Naive B cell (primary cell): ENCODE results near the gene IL18BP. TPM values are rescaled to one million over a fixed set of nuclear protein-coding genes. Genes with fewer than 3 reads are reported as not detected.
A peak's percentile ranks its signal among the peaks of the same experiment; 100 is the strongest.

Experiments used
- ATAC-seq, 2 donors: fragments of 150-1000 bp; cut with Tn5 transposase; 2 replicates each; pipeline ENCODE4 v1.10.0; 2021; ENCODE audit warnings: low read depth in 2 of 2, mild to moderate bottlenecking in 2 of 2, moderate library complexity in 2 of 2
- DNase-seq: peaks from one replicate; pipeline ENCODE4 v3.0.0; 2022
- H3K27ac Mint-ChIP-seq, 6 donors: one replicate each; pipeline ENCODE4 v1.8.0; 2020 to 2022; ENCODE audit warnings: mild to moderate bottlenecking in 6 of 6, mixed read lengths in 6 of 6, moderate library complexity in 5 of 6, inconsistent platforms in 2 of 6
- H3K27me3 Mint-ChIP-seq, 3 donors: one replicate each; pipeline ENCODE4 v1.8.0; 2021 to 2022; ENCODE audit warnings: mixed read lengths in 3 of 3, mild to moderate bottlenecking in 1 of 3
- H3K36me3 Mint-ChIP-seq, 2 donors: one replicate each; pipeline ENCODE4 v1.8.0; 2020 to 2022; ENCODE audit warnings: mixed read lengths in 2 of 2, inconsistent platforms in 1 of 2, mild to moderate bottlenecking in 1 of 2
- H3K4me1 Mint-ChIP-seq, 3 donors: one replicate each; pipeline ENCODE4 v1.8.0; 2020 to 2022; ENCODE audit warnings: mixed read lengths in 3 of 3, inconsistent platforms in 1 of 3, mild to moderate bottlenecking in 1 of 3, moderate library complexity in 1 of 3
- H3K4me3 Mint-ChIP-seq, 8 donors: one replicate each; pipeline ENCODE4 v1.8.0; 2020 to 2022; ENCODE audit warnings: mild to moderate bottlenecking in 8 of 8, mixed read lengths in 8 of 8, moderate library complexity in 8 of 8, inconsistent platforms in 2 of 8
- H3K9me3 Mint-ChIP-seq, 7 donors: one replicate each; pipeline ENCODE4 v1.8.0; 2020 to 2022; ENCODE audit warnings: mixed read lengths in 7 of 7, mild to moderate bottlenecking in 5 of 7, inconsistent platforms in 2 of 7, moderate library complexity in 1 of 7
- polyA plus RNA-seq, 6 donors: library from polyadenylated mRNA; unstranded; fragments of 300-500 nt; fragmentation: Illumina TruSeq; gene quantifications; one replicate each; pipeline ENCODE4 v1.2.3, GENCODE V29; 2021; ENCODE audit warnings: low read depth in 6 of 6

Gene IL18BP
- polyA plus RNA-seq, 6 donors from 2014 or later: 2.1 to 10.4 (median 5.7) TPM

DNA sequence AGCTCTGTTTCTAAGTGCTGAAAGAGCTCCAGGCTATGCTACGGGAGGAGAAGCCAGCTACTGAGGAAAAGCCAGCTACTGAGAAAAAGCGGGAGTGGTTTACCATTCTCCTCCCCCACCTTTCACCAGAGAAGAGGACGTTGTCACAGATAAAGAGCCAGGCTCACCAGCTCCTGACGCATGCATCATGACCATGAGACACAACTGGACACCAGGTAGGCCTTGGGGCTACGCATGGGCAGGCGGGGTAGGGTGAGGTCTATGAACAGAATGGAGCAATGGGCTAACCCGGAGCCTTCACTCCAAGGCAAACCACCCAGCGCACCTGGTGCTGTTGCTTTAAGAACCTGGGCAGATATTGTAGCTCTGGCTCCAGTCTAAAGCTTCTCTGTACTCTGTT, 1.1 kb downstream of the IL18BP start:
- H3K27ac Mint-ChIP-seq: peak overlapping the region in 4 of 6 donors; percentile 64 to 92 (median 78)
- peaks cover 33 to 45% (median 43%) of the 10 kb centered on the region in 3 donors for H3K4me1 Mint-ChIP-seq
- DNase-seq: no peak
- no peaks in the 10 kb centered on the region for H3K9me3 Mint-ChIP-seq
- peak overlapping the region in 4 of 8 donors; percentile 82 to 93 (median 88) for H3K4me3 Mint-ChIP-seq
- no peaks in the 10 kb centered on the region for H3K27me3 Mint-ChIP-seq
- H3K36me3 Mint-ChIP-seq: peaks cover 0 to 13% of the 10 kb centered on the region in 2 donors
- no peak for ATAC-seq

DNA sequence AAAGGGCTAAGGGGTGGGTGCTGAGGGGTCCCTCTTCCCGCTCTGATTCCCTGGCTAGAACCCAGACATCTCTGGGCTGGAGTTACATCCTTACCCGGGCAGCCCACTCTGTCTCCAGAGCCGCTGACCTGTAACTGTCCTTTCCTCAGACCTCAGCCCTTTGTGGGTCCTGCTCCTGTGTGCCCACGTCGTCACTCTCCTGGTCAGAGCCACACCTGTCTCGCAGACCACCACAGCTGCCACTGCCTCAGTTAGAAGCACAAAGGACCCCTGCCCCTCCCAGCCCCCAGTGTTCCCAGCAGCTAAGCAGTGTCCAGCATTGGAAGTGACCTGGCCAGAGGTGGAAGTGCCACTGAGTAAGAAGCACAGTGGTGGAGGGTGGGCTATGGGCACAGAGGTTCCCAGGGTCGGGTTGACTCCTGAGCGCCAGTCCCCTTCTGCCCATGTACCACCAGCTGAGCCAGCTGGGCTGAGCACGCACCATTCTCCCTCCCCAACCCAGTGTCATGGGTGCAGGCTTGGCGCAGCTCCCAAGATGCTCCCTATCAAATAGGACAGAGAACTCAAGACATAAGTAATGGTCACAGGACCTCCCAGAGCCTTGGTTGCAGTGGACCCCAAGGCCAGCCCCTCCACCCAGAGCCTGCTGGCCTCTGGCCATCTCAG, 1.6 kb downstream of the IL18BP start:
- Mint-ChIP-seq H3K27ac (peak overlapping the region in 3 of 6 donors; percentile 54 to 88 (median 68)), H3K27me3 (no peaks in the 10 kb centered on the region), H3K9me3 (no peaks in the 10 kb centered on the region), H3K4me3 (peak overlapping the region in 1 of 8 donors; percentile 6), H3K36me3 (peaks cover 0 to 13% of the 10 kb centered on the region in 2 donors), H3K4me1 (peaks cover 33 to 43% (median 43%) of the 10 kb centered on the region in 3 donors)
- ATAC-seq: no peak
- DNase-seq: no peak

DNA sequence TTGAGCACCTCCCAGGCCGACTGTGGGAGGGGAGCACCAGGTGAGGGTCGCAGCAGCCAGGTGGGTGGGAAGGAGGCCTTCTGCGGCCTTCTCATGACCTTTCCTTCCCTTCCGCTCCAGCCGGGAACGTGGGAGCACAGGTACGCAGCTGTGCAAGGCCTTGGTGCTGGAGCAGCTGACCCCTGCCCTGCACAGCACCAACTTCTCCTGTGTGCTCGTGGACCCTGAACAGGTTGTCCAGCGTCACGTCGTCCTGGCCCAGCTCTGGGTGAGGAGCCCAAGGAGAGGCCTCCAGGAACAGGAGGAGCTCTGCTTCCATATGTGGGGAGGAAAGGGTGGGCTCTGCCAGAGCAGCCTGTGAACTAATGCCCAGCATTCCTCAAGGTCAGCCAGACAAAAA, 2.6 kb downstream of the IL18BP start:
- Mint-ChIP-seq H3K4me1 (peaks cover 33 to 48% (median 38%) of the 10 kb centered on the region in 3 donors), H3K27ac (peak overlapping the region in 2 of 6 donors; percentile 27 to 38), H3K9me3 (no peaks in the 10 kb centered on the region), H3K27me3 (no peaks in the 10 kb centered on the region), H3K36me3 (peaks cover 0 to 13% of the 10 kb centered on the region in 2 donors), H3K4me3 (peak overlapping the region in 1 of 8 donors; percentile 22)
- ATAC-seq (no peak), DNase-seq (no peak)

DNA sequence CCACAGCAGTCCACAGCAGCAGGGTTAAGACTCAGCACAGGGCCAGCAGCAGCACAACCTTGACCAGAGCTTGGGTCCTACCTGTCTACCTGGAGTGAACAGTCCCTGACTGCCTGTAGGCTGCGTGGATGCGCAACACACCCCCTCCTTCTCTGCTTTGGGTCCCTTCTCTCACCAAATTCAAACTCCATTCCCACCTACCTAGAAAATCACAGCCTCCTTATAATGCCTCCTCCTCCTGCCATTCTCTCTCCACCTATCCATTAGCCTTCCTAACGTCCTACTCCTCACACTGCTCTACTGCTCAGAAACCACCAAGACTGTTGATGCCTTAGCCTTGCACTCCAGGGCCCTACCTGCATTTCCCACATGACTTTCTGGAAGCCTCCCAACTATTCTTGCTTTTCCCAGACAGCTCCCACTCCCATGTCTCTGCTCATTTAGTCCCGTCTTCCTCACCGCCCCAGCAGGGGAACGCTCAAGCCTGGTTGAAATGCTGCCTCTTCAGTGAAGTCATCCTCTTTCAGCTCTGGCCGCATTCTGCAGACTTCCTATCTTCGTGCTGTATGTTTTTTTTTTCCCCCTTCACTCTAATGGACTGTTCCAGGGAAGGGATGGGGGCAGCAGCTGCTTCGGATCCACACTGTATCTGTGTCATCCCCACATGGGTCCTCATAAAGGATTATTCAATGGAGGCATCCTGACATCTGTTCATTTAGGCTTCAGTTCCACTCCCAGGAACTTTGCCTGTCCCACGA, 3.3 kb downstream of the IL18BP start:
- peaks cover 5 to 13% of the 10 kb centered on the region in 2 donors for H3K36me3 Mint-ChIP-seq
- H3K4me3 Mint-ChIP-seq: peak overlapping the region in 1 of 8 donors; percentile 79
- H3K9me3 Mint-ChIP-seq: no peaks in the 10 kb centered on the region
- DNase-seq (no peak), ATAC-seq (no peak)
- no peaks in the 10 kb centered on the region for H3K27me3 Mint-ChIP-seq
- H3K27ac Mint-ChIP-seq: peak overlapping the region; percentile 24 to 83 (median 36)
- peaks cover 27 to 42% (median 33%) of the 10 kb centered on the region in 3 donors for H3K4me1 Mint-ChIP-seq

DNA sequence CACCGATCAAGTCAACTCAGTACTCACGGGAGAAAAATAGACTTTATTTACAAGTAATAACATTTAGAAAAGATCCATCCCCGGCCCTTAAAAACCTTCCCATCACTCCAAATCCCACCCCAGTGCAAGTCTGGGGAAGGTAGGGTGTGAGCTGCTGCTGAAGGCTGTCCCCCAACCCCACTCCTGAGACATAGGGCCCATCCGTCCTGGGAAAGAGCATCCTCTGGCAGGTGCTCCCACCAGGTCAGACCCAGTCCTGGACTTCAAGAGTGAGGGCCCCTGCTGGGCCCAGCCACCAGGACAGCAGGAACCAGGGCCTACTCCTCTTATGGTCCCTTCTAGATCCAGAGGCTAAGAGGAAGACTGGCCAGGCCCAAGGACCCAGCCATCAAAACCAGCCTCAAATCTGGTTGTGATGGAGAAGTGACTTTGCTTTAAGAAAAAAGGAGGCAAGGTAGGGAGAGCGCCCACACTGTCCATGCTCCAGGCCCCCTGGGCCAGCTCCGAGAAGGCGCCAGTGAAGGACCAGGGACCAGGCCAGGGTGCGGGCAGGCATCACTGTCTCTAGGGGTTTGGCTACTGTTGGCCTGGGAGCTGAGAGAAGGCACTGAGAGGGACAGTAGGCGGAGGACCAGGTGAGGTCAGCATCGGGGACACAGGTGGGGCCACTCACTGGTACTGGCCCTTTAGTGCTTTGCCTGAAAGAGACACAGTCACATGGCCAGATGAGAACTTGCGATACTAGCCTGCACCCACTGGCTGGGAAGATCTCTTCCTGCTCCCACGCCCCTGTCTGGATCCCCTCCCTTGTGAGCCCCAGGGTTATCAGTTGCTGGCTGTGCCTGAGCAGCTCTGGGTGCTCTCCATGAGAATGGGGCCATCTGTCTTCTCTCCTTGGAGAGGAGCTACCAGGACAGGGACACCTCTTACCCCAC, 4.4 kb downstream of the IL18BP start:
- H3K27ac Mint-ChIP-seq: peak overlapping the region in 2 of 6 donors; percentile 3 to 65
- no peaks in the 10 kb centered on the region for H3K27me3 Mint-ChIP-seq
- ATAC-seq: no peak
- peaks cover 24 to 33% (median 28%) of the 10 kb centered on the region in 3 donors for H3K4me1 Mint-ChIP-seq
- no peak overlapping the region for H3K4me3 Mint-ChIP-seq
- H3K9me3 Mint-ChIP-seq: no peaks in the 10 kb centered on the region
- peaks cover 13 to 16% of the 10 kb centered on the region in 2 donors for H3K36me3 Mint-ChIP-seq
- no peak for DNase-seq

DNA sequence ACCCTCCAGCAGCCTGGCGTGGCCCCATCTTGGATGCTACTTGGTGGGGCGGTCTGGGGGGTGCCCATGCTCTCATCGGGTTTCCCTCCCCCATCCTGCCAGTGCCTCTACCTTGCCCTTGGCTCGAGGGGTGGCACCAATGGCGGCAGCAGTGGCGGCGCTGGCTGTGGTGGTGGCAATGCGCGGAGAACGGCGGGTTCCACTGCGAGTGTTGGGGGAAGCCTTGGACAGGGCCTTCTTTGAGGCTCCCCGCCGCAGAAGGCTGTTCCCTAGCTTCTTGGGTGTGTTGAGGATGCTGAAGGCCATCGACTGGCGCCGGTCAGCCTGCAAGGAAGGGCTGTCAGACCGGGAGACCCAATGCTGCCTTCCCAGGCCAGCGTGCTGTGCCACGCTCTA, 5.1 kb downstream of the IL18BP start:
- Mint-ChIP-seq H3K27ac (peak overlapping the region in 2 of 6 donors; percentile 10 to 75), H3K4me1 (peaks cover 18 to 26% (median 21%) of the 10 kb centered on the region in 3 donors), H3K9me3 (no peaks in the 10 kb centered on the region), H3K4me3 (no peak overlapping the region), H3K36me3 (peaks cover 18 to 23% of the 10 kb centered on the region in 2 donors), H3K27me3 (no peaks in the 10 kb centered on the region)
- DNase-seq: no peak
- no peak for ATAC-seq

DNA sequence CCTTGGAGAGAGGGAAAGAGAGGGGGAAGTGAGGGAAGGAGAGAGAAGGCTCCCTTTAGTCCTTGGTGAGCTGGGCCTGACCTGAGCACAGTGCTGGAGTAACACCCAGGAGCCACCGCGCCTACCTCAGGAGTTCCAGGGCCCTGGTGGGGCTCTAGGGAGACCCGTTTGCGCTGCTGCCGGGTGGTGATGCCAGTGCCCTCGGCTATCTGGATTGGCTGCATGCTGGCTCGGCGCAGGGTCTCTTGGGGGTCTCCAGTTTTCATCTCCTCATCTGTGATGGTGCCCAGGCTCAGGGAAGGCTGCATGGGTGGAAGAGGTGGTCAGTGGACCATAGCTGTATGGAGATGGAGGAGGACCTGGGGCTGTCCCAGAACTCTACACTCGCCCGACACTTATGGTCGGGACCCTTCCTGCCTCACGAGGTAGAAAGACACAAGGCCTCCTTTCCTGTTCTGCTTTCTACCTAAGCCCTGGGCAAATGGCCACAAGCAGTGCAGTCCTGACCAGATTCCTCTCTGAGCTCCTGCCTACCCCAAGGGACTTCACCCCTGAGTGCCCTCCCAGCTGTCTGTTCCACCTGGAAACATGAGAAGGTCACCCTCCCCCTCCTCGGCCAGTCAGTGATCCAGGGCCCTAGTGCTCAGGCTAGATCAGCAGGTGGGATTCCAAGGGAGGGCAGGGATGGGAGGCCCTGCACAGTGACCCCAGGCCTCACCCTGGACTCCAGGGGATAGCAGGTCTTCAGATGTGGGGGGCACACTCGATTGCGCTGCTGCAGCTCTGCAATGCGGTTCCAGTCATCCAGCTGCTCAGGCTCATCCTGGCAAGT, 6.0 kb downstream of the IL18BP start:
- DNase-seq (no peak), ATAC-seq (no peak)
- Mint-ChIP-seq H3K4me1 (peaks cover 8 to 16% (median 12%) of the 10 kb centered on the region in 3 donors), H3K27ac (peak overlapping the region in 1 of 6 donors; percentile 32), H3K36me3 (peaks cover 13 to 30% of the 10 kb centered on the region in 2 donors), H3K27me3 (no peaks in the 10 kb centered on the region), H3K9me3 (no peaks in the 10 kb centered on the region), H3K4me3 (no peak overlapping the region)

DNA sequence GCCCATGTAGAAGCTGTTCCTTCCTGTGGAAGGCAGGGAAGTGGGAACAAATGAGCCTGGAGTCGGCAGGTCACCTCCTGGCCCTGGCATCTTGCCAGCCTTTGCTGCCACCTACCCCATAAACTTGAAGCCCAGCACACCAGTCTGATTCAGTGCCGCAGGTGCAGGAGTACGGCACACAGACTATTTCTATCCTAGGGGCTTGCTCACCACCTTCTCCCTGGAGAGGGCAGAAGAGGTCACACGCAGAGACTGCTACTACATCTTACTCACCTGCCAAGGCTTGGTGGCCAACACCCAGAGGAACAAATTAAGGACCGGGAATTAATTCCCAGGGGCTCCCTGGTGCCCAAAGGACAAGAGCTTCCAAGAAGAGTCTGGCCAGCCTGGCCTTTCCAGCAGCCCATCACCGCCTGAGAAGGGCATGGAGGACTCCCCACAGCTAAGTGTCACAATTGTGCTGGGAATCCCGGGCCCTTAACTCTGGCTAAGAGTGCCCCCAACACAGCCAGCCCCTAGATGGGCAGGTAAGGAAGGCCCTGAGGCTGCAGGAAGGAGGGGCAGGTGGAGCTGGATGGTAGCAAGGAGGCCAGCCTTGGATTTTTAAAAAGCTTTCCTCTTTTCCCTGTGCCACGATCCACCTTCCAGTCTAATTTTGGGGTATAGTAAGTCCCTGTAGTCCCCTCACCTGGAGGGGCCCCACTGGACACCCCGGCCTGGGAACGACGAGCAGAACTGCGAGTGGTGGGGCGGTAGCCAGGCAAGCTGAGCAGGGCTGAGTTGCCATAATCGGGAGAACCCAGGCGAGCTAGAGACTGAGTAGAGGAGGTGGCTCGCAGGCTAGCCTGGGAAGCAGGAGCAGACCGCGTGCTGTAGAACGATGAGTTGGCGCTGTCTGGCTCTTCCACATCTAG, 6.9 kb downstream of the IL18BP start:
- Mint-ChIP-seq H3K4me3 (no peak overlapping the region), H3K36me3 (peaks cover 13 to 30% of the 10 kb centered on the region in 2 donors), H3K4me1 (peaks cover 6 to 15% (median 8%) of the 10 kb centered on the region in 3 donors)

DNA sequence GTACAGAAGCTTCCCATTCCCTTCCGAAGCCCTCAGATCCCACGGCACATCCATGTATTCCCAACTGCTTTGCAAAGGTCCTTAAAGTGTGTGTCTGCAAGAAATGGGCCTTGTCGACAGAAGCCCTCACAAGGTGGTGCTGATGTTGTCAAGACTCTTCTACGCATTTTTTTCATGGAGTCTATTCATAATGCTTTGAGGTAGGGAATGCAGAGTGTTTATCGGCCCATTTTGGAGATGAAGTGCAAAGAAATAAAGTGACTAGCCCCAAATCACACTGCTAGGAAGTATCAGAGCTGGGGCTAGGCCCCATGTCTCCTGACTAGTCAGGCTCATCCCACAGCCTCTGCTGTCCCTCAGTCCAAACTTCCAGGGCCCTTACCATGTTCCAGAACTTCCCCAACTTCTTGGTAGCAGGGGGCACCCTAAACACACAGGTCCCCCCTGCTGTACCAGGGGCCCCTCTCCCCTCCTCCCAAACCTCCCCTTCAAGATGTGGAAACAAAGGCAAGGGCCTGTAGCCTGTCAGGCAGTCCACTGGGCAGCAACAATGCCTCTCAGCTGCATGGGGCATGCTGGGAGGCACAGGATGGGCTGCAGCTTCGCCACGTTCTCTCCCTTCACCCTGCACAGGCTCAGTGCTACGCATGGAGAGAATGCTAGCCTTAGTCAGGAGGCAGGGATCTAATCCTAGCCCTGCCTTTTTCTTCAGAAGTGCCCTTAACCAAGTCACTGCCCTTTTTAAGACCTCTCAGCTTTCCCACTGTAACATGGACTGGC, 7.8 kb downstream of the IL18BP start:
- Mint-ChIP-seq H3K27me3 (no peaks in the 10 kb centered on the region), H3K4me3 (no peak overlapping the region), H3K27ac (peak overlapping the region in 2 of 6 donors; percentile 20 to 22), H3K9me3 (no peaks in the 10 kb centered on the region), H3K4me1 (peaks cover 6 to 15% (median 11%) of the 10 kb centered on the region in 3 donors), H3K36me3 (peaks cover 13 to 30% of the 10 kb centered on the region in 2 donors)
- DNase-seq (no peak), ATAC-seq (no peak)

More for the DNA sequence above, 6.9 kb downstream of the IL18BP start:
- no peak for ATAC-seq
- Mint-ChIP-seq H3K27me3 (no peaks in the 10 kb centered on the region), H3K27ac (peak overlapping the region in 3 of 6 donors; percentile 22 to 70 (median 54)), H3K9me3 (no peaks in the 10 kb centered on the region)
- no peak for DNase-seq

DNA sequence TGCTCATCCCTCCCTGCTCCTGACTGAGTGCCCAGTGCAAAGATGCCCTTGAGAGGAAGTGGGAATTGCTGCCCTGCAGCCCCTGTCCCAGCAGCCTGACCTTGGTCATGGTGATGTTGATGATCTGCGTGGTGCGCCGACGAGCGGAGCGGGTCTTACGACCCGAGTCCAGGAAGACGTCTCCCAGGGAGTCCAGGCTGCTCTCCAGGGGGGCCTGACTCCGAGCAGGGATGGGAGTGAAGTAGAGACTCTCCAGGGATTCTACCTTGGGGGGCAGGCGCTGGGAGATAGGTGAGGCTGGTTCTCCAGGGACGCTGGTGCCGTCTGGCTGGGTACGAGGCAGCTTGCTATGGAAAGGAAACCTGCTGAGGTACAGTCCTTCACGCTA, 8.4 kb downstream of the IL18BP start:
- H3K4me1 Mint-ChIP-seq: peaks cover 2 to 10% (median 7%) of the 10 kb centered on the region in 3 donors
- H3K4me3 Mint-ChIP-seq: no peak overlapping the region
- no peaks in the 10 kb centered on the region for H3K27me3 Mint-ChIP-seq
- H3K36me3 Mint-ChIP-seq: peaks cover 13 to 30% of the 10 kb centered on the region in 2 donors
- DNase-seq (no peak), ATAC-seq (no peak)
- no peaks in the 10 kb centered on the region for H3K9me3 Mint-ChIP-seq
- peak overlapping the region in 1 of 6 donors; percentile 20 for H3K27ac Mint-ChIP-seq

DNA sequence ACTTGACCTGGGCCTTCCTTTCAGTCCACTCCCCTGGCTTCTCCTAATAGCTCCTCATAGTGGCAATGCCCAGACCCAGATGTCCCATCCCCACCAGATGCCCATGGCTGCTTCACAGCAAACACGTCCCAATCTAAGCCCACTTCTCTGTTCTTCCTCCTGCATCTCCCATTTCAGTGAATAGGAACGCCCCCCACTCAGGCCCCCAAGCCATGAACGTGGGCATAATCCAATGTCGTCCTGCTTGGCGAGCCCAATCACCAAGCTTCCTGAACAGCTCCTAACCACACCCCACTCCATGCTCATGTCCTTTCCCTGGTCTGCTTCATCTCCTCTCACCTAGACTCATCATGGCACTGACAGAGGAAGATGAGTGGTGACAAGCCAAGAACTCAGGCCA, 8.9 kb downstream of the IL18BP start:
- H3K4me3 Mint-ChIP-seq: peak overlapping the region in 1 of 8 donors; percentile 45
- no peaks in the 10 kb centered on the region for H3K27me3 Mint-ChIP-seq
- no peaks in the 10 kb centered on the region for H3K9me3 Mint-ChIP-seq
- peak overlapping the region in 2 of 6 donors; percentile 17 to 34 for H3K27ac Mint-ChIP-seq
- ATAC-seq (no peak), DNase-seq (no peak)
- H3K36me3 Mint-ChIP-seq: peaks cover 8 to 30% of the 10 kb centered on the region in 2 donors
- peaks cover 0 to 5% (median 3%) of the 10 kb centered on the region in 3 donors for H3K4me1 Mint-ChIP-seq
